Endothelial cell of umbilical vein (primary cell): Measurements from ENCODE around the gene KLC4. TPM values are rescaled to one million over a fixed set of nuclear protein-coding genes. Genes with fewer than 3 reads are reported as not detected.
A peak's percentile ranks its signal among the peaks of the same experiment; 100 is the strongest.

ENCODE experiments used
- BruUV-seq: library from RNA; stranded (reverse); fragments of 400-500 nt; replicated peaks from 2 replicates; lab custom pipeline; 2021; lab: Mats Ljungman, UMichigan
- CTCF ChIA-PET: fragments of 300-600, 350-600 bp; sonication (Branson Sonifier 250); formaldehyde crosslinking; loops from one replicate; lab custom pipeline; 2021; ENCODE audit warnings: antibody characterized with exemption, inconsistent platforms; lab: Charles Lee
- POLR2A ChIA-PET: fragments of 300-600, 350-600 bp; sonication (Branson Sonifier 250); formaldehyde crosslinking; loops from one replicate; lab custom pipeline; 2021; ENCODE audit warnings: antibody characterized with exemption, inconsistent platforms; lab: Charles Lee
- DNase-seq: peaks from one replicate; pipeline ENCODE4 v3.0.0-alpha.2; 2011; ENCODE audit warnings: low read depth, low spot score
- FAIRE-seq: peaks from 2 replicates; lab custom pipeline; 2011; peaks lifted over from hg19 to GRCh38; lab: Jason Lieb, UNC
- H2AFZ ChIP-seq: 2 replicates; pipeline ENCODE4 v1.6.0; 2012; ENCODE audit warnings: low read depth, low read length, control low read depth, inconsistent platforms
- H3K27ac ChIP-seq: 2 replicates; pipeline ENCODE4 v1.5.1; 2011; ENCODE audit warnings: low read depth, mild to moderate bottlenecking, control low read depth, low read length, moderate library complexity; ENCODE audit not compliant: insufficient read depth
- H3K27me3 ChIP-seq, 2 experiments: 2 replicates each; pipeline versions ENCODE4 v1.6.0 to v1.6.1; 2011; ENCODE audit warnings: low read length in 2 of 2, mixed read lengths in 1 of 2; ENCODE audit not compliant: control insufficient read depth in 2 of 2, insufficient read depth in 2 of 2
- H3K36me3 ChIP-seq, 2 experiments: 2 replicates in 1 of 2; 3 replicates in 1 of 2; pipeline ENCODE4 v1.5.1; 2011; ENCODE audit warnings: low read length in 2 of 2, mild to moderate bottlenecking in 1 of 2, moderate library complexity in 1 of 2; ENCODE audit not compliant: control insufficient read depth in 2 of 2, insufficient read depth in 2 of 2; ENCODE audit errors: extremely low read depth in 1 of 2
- H3K4me1 ChIP-seq: 3 replicates; pipeline ENCODE4 v1.5.1; 2011; ENCODE audit warnings: mild to moderate bottlenecking, low read length; ENCODE audit not compliant: control insufficient read depth, insufficient read depth; ENCODE audit errors: extremely low read depth
- H3K4me2 ChIP-seq: 2 replicates; pipeline ENCODE4 v1.6.1; 2011; ENCODE audit warnings: low read length, control low read depth, mixed read lengths; ENCODE audit not compliant: insufficient read depth
- H3K4me3 ChIP-seq, 3 experiments: fragments of 200-600 bp in 1 of 3; sonication (generic), shearing (Covaris generic) in 1 of 3; replicated peaks in 1 of 3; 2 replicates each; pipeline ENCODE4 v1.5.1; 2011 to 2016; ENCODE audit warnings: control low read depth in 3 of 3, low read length in 3 of 3, mild to moderate bottlenecking in 2 of 3, inconsistent platforms in 1 of 3, low read depth in 1 of 3, moderate library complexity in 1 of 3; ENCODE audit not compliant: insufficient read depth in 1 of 3
- H3K79me2 ChIP-seq: 2 replicates; pipeline ENCODE4 v1.6.0; 2012; ENCODE audit warnings: low read length, inconsistent platforms; ENCODE audit not compliant: control insufficient read depth, insufficient read depth
- H3K9ac ChIP-seq: replicated peaks from 2 replicates; pipeline ENCODE3; 2011; ENCODE audit warnings: low read length, control low read depth; ENCODE audit not compliant: insufficient read depth; ENCODE audit errors: extremely low read depth
- H3K9me1 ChIP-seq: replicated peaks from 3 replicates; pipeline ENCODE4 v1.6.0; 2011; ENCODE audit warnings: mild to moderate bottlenecking, low read length; ENCODE audit not compliant: control insufficient read depth, insufficient read depth; ENCODE audit errors: extremely low read depth
- H3K9me3 ChIP-seq: replicated peaks from 2 replicates; pipeline ENCODE4 v1.5.1; 2012; ENCODE audit warnings: low read length, inconsistent platforms; ENCODE audit not compliant: control insufficient read depth, insufficient read depth
- H4K20me1 ChIP-seq: replicated peaks from 2 replicates; pipeline ENCODE3; 2011; ENCODE audit warnings: mild to moderate bottlenecking, low read length; ENCODE audit not compliant: control insufficient read depth, insufficient read depth; ENCODE audit errors: extremely low read depth
- EZH2 ChIP-seq: IDR thresholded peaks from 2 replicates; pipeline ENCODE4 v1.6.1; 2012; ENCODE audit warnings: borderline replicate concordance, low read depth, mild to moderate bottlenecking, moderate library complexity, low read length, inconsistent platforms; ENCODE audit not compliant: severe bottlenecking
- FOS ChIP-seq: IDR thresholded peaks from 2 replicates; pipeline ENCODE4 v1.6.1; 2011; ENCODE audit warnings: mild to moderate bottlenecking, low read length, moderate library complexity, borderline replicate concordance; ENCODE audit not compliant: insufficient read depth
- GATA2 ChIP-seq: IDR thresholded peaks from 2 replicates; pipeline ENCODE4 v1.7.0; 2011; ENCODE audit warnings: low read depth, mild to moderate bottlenecking, moderate library complexity, mixed read lengths, low read length; ENCODE audit not compliant: insufficient read length, insufficient read depth
- JUN ChIP-seq: IDR thresholded peaks from 2 replicates; pipeline ENCODE4 v1.6.1; 2011; ENCODE audit warnings: borderline replicate concordance, low read depth; ENCODE audit not compliant: insufficient read length, insufficient read depth
- MAX ChIP-seq: IDR thresholded peaks from 2 replicates; pipeline ENCODE4 v1.6.1; 2011; ENCODE audit not compliant: insufficient read depth, insufficient read length
- MYC ChIP-seq: IDR thresholded peaks from one replicate; pipeline ENCODE4 v1.6.1; 2011; ENCODE audit warnings: mild to moderate bottlenecking, low read depth, low read length
- POLR2A ChIP-seq: IDR thresholded peaks from 2 replicates; pipeline ENCODE4 v1.6.1; 2012; ENCODE audit warnings: low read depth, mild to moderate bottlenecking, control low read depth, low read length
- POLR2AphosphoS5 ChIP-seq: IDR thresholded peaks from 2 replicates; pipeline ENCODE4 v1.6.1; 2012; ENCODE audit warnings: low read depth, mild to moderate bottlenecking, control low read depth, low read length, moderate library complexity; ENCODE audit not compliant: insufficient read depth
- dilution Hi-C: fragments of 300-500 bp; cut with MboI; formaldehyde crosslinking; loops from one replicate; pipeline ENCODE4 v1.15.0; 2019; ENCODE audit warnings: low sequenced_read_pairs; ENCODE audit not compliant: extremely low pct_ligation_motif_present
- intact Hi-C: fragments of 100-400 bp; cut with micrococcal nuclease; formaldehyde crosslinking; loops from one replicate; pipeline ENCODE4 v1.10.0; 2022
- polyA plus RNA-seq, 4 experiments: library from polyadenylated mRNA; depleted of rRNA in 3 of 4; stranded (reverse) in 3 of 4; unstranded in 1 of 4; fragments of >200 nt; gene quantifications; 2 replicates each; pipeline versions ENCODE4 v1.2.1 to v1.2.3, GENCODE V29; 2011 to 2012; ENCODE audit warnings: missing spikeins in 1 of 4
- total RNA-seq: library from RNA; stranded (reverse); gene quantifications from 2 replicates; pipeline ENCODE4 v1.2.3, GENCODE V29; 2021
- TF ChIP-seq, protein P1 (sequence below), 2 donors: IDR thresholded peaks; 1 replicate in 1 of 2; 2 replicates in 1 of 2; pipeline ENCODE4 v1.5.1; 2011; ENCODE audit warnings: low read length in 2 of 2, mild to moderate bottlenecking in 2 of 2, moderate library complexity in 2 of 2, control low read depth in 1 of 2, inconsistent platforms in 1 of 2, low read depth in 1 of 2; ENCODE audit not compliant: insufficient read depth in 1 of 2; ENCODE audit errors: extremely low read depth in 1 of 2

KLC4 gene
- total and polyA plus RNA-seq, 2 donors (not counting 3 experiments of a cell fraction or from before 2014, with no cell fraction given): 17.7 to 26.8 TPM

- Histone ChIP-seq H3K9ac (no peak overlapping the region), H3K36me3 (peaks cover 3 to 41% of the 10 kb centered on the region in 2 experiments), H3K4me2 (no peak overlapping the region), H2AFZ (no peak overlapping the region), H4K20me1 (no peaks in the 10 kb centered on the region), H3K4me1 (no peaks in the 10 kb centered on the region), H3K27ac (no peak overlapping the region), H3K27me3 (no peaks in the 10 kb centered on the region), H3K9me3 (no peaks in the 10 kb centered on the region), H3K4me3 (no peak overlapping the region), H3K9me1 (no peaks in the 10 kb centered on the region), H3K79me2 (no peaks in the 10 kb centered on the region)
- ChIA-PET POLR2A (interaction anchor here (1.0 kb wide), 1 partner anchor 10 kb away, joined by 3 read pairs; no protein-coding TSS in a partner anchor), CTCF (interaction anchor here (0.9 kb wide), 1 partner anchor 38 kb away, joined by 3 read pairs; the partner anchor contains the start of gene PTK7)
- dilution Hi-C loops (no loop called here), intact Hi-C loops (no loop called here)
- TSS peak; percentile 59 for BruUV-seq
- no peak for TF ChIP-seq POLR2AphosphoS5
- no peak for TF ChIP-seq FOS
- no peak for TF ChIP-seq POLR2A
- TF ChIP-seq JUN: no peak
- no peak for TF ChIP-seq MYC
- no peak for TF ChIP-seq GATA2
- TF ChIP-seq, protein P1, sequence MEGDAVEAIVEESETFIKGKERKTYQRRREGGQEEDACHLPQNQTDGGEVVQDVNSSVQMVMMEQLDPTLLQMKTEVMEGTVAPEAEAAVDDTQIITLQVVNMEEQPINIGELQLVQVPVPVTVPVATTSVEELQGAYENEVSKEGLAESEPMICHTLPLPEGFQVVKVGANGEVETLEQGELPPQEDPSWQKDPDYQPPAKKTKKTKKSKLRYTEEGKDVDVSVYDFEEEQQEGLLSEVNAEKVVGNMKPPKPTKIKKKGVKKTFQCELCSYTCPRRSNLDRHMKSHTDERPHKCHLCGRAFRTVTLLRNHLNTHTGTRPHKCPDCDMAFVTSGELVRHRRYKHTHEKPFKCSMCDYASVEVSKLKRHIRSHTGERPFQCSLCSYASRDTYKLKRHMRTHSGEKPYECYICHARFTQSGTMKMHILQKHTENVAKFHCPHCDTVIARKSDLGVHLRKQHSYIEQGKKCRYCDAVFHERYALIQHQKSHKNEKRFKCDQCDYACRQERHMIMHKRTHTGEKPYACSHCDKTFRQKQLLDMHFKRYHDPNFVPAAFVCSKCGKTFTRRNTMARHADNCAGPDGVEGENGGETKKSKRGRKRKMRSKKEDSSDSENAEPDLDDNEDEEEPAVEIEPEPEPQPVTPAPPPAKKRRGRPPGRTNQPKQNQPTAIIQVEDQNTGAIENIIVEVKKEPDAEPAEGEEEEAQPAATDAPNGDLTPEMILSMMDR (IDR thresholded peaks at IDR 0.05; ENCODE audit: extremely low read depth in 1 of 2, insufficient read depth in 1 of 2, low read depth in 1 of 2, low read length in 2 of 2): no peak
- no peak for TF ChIP-seq EZH2
- no peak for TF ChIP-seq MAX
- FAIRE-seq (no peak), DNase-seq (no peak)
Observed at GRCh38 chr6:43037706-43038105, 21.7 kb upstream of the KLC4 start.
